Adrenal gland (tissue), 12 donors: Measurements from ENCODE around the gene TBC1D14. TPM values are rescaled to one million over a fixed set of nuclear protein-coding genes. Genes with fewer than 3 reads are reported as not detected.

ENCODE experiments used
- DNase-seq, 7 donors: peaks; one replicate each; pipeline ENCODE4 v3.0.0-alpha.2; 2019 to 2020
- H3K27ac ChIP-seq, 5 donors: fragments of 200-600 bp; sonication (generic) in 4 of 5; 1 replicate in 3 of 5; 2 replicates in 2 of 5; pipeline versions ENCODE4 v1.5.1 to v1.8.0; 2016 to 2020; ENCODE audit warnings: mild to moderate bottlenecking in 1 of 5
- H3K27me3 ChIP-seq: fragments of 200-600 bp; 2 replicates; pipeline ENCODE4 v1.8.0; 2021
- H3K36me3 ChIP-seq, 2 donors: fragments of 200-600 bp; replicated peaks in 1 of 2; 1 replicate in 1 of 2; 2 replicates in 1 of 2; pipeline versions ENCODE4 v1.5.1 to v1.8.0; 2018 to 2022
- H3K4me1 ChIP-seq, 2 donors: fragments of 200-600 bp; replicated peaks in 1 of 2; 1 replicate in 1 of 2; 2 replicates in 1 of 2; pipeline versions ENCODE4 v1.5.1 to v1.8.0; 2018 to 2021
- H3K4me3 ChIP-seq, 4 donors: fragments of 200-600 bp; sonication (generic) in 3 of 4; one replicate each; pipeline ENCODE4 v1.5.1; 2016 to 2018
- H3K9me3 ChIP-seq, 3 donors: fragments of 200-600 bp; sonication (generic) in 1 of 3; replicated peaks in 1 of 3; 1 replicate in 2 of 3; 2 replicates in 1 of 3; pipeline versions ENCODE4 v1.5.1 to v1.8.0; 2016 to 2021
- POLR2A ChIP-seq, 2 donors: fragments of 450-650 bp; IDR thresholded peaks; one replicate each; pipeline ENCODE4 v1.6.1; 2017; ENCODE audit warnings: antibody characterized with exemption in 2 of 2, mild to moderate bottlenecking in 2 of 2, moderate library complexity in 1 of 2
- WGBS, 4 donors: extraction: QIAGEN DNeasy Blood & Tissue Kit in 2 of 4; methylation state at CpG; one replicate each; pipeline versions ENCODE4 v1.1.5 to v1.1.7; 2013 to 2017; 5-methylcytosine and 5-hydroxymethylcytosine counted together
- intact Hi-C, 2 donors: fragments of 100-400 bp; cut with DNase I; formaldehyde crosslinking; loops; one replicate each; pipeline versions ENCODE4 v1.14.1 to v1.15.0; 2022 to 2023
- polyA plus RNA-seq, 3 donors: library from polyadenylated mRNA; stranded (reverse); fragments of 200-250 nt in 2 of 3; fragments of 350-450 nt in 1 of 3; fragmentation: Illumina TruSeq in 1 of 3; extraction: RNeasy Lipid Tissue Mini Kit (QIAGEN cat#74804) in 1 of 3; gene quantifications; one replicate each; pipeline ENCODE4 v1.2.3, GENCODE V29; 2013 to 2014
- total RNA-seq, 9 donors: library from RNA; depleted of rRNA in 4 of 9; stranded (reverse); fragments of >200 nt in 4 of 9; fragments of 120-200 nt in 1 of 9; fragmentation: NEBNext Ultra II Directional in 1 of 9; extraction: Animal tissue kit (Norgen Biotek cat#: 25700) in 1 of 9; gene quantifications; one replicate each; pipeline versions ENCODE4 v1.1.0 to v1.2.4, GENCODE V29; 2013 to 2023
- TF ChIP-seq, protein P1 (sequence below), 6 experiments: fragments of 450-650 bp in 4 of 6; fragments of 200-600 bp in 2 of 6; sonication (generic) in 1 of 6; IDR thresholded peaks; 1 replicate in 5 of 6; 2 replicates in 1 of 6; pipeline versions ENCODE4 v1.5.1 to v1.8.0; 2016 to 2021; ENCODE audit warnings: antibody characterized with exemption in 6 of 6, mild to moderate bottlenecking in 2 of 6, moderate library complexity in 1 of 6
- donor health status: healthy with polysubstance abuse.
- donor health status: Bipolar disorder and iron deficiency.
- donor health status: DM: yes; HTN: yes; CAD: no.
- donor health status: DM: no; HTN: no; CAD: no.
- donor health status: DM: no; HTN: no; CAD: no.
- donor health status: DM: yes; HTN: yes; CAD: no.

The TBC1D14 gene
- total and polyA plus RNA-seq, 12 donors: 24.9 to 110 (median 83.0) TPM

DNA sequence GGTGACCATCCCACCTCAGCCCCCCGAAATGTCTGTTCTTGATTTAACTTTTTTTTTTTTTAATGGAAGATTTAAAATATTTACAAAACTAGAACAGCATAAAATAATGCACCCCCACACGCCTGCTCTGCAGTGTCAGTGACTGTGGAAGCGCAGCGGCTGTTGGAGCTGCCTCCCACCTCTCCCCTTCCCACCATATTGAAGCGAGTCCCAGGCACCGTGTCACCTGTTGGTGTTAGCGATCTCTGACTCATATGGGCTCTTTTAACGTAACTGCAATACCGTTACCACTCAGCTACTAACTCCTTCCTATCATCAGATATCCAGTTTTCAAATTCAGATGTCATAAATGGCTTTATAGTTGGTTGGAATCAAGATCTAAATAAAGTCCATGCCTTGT, 116.5 kb downstream of the TBC1D14 start:
- intact Hi-C loops: no loop called here
- Histone ChIP-seq H3K4me3 (no peak overlapping the region), H3K4me1 (peaks cover 4 to 16% of the 10 kb centered on the region in 2 donors), H3K36me3 (peaks cover 0 to 71% of the 10 kb centered on the region in 2 donors), H3K9me3 (no peaks in the 10 kb centered on the region), H3K27me3 (no peaks in the 10 kb centered on the region), H3K27ac (no peak overlapping the region)
- 91 to 93% (median 93%) methylated on average over 9 of the region's 9 CpGs for WGBS, 4 donors
- no peak for DNase-seq
- TF ChIP-seq POLR2A (IDR thresholded peaks at IDR 0.05): no peak
- TF ChIP-seq, protein P1, sequence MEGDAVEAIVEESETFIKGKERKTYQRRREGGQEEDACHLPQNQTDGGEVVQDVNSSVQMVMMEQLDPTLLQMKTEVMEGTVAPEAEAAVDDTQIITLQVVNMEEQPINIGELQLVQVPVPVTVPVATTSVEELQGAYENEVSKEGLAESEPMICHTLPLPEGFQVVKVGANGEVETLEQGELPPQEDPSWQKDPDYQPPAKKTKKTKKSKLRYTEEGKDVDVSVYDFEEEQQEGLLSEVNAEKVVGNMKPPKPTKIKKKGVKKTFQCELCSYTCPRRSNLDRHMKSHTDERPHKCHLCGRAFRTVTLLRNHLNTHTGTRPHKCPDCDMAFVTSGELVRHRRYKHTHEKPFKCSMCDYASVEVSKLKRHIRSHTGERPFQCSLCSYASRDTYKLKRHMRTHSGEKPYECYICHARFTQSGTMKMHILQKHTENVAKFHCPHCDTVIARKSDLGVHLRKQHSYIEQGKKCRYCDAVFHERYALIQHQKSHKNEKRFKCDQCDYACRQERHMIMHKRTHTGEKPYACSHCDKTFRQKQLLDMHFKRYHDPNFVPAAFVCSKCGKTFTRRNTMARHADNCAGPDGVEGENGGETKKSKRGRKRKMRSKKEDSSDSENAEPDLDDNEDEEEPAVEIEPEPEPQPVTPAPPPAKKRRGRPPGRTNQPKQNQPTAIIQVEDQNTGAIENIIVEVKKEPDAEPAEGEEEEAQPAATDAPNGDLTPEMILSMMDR (IDR thresholded peaks at IDR 0.05): no peak

DNA sequence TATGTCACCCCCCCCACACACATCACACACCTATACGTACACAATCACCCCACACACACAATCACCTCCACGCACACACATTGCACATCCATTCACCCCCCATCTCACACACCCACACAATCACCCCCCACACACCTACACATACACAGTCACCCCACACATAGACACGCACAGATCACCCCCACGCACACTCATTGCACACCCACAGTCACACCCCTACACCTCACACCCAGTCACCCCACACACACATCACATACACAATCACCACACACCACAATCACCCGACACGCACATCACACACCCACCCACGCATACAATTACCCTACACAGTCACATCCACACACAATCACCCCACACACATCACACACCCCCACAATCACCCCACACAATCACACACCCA, 117.7 kb downstream of the TBC1D14 start:
- WGBS, 4 donors: 90 to 96% (median 94%) methylated on average over 7 of the region's 7 CpGs
- H3K36me3 ChIP-seq: peaks cover 0 to 77% of the 10 kb centered on the region in 2 donors
- TF ChIP-seq, protein P1 (IDR thresholded peaks at IDR 0.05): no peak
- TF ChIP-seq POLR2A (IDR thresholded peaks at IDR 0.05): no peak
- H3K4me3 ChIP-seq: no peak overlapping the region
- DNase-seq: no peak
- no peak overlapping the region for H3K27ac ChIP-seq
- H3K4me1 ChIP-seq: peaks cover 4 to 6% of the 10 kb centered on the region in 2 donors
- H3K9me3 ChIP-seq: no peaks in the 10 kb centered on the region
- intact Hi-C loops: no loop called here
- H3K27me3 ChIP-seq: no peaks in the 10 kb centered on the region

DNA sequence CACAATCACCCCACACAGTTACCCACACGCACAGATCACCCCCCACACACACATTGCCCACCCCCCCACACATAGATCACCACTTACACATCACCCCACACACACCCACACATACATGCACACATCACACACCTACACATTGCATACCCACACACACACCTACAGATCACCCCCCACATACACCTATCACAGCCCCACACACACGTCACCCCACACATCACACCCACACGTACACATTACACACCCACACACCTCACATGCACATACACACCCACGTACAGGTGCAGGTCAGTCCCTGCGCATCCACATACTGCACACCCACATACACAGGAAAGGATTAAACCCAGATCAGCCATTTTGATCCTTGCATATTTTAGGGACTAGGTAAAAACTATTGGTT, 118.3 kb downstream of the TBC1D14 start:
- 57 to 87% (median 68%) methylated on average over 5 of the region's 5 CpGs for WGBS, 4 donors
- Histone ChIP-seq H3K27me3 (no peaks in the 10 kb centered on the region), H3K4me3 (no peak overlapping the region), H3K9me3 (no peaks in the 10 kb centered on the region), H3K27ac (no peak overlapping the region), H3K4me1 (no peaks in the 10 kb centered on the region), H3K36me3 (peaks cover 0 to 75% of the 10 kb centered on the region in 2 donors)
- intact Hi-C loops: no loop called here
- DNase-seq: no peak
- TF ChIP-seq POLR2A (IDR thresholded peaks at IDR 0.05): no peak
- TF ChIP-seq, protein P1 (IDR thresholded peaks at IDR 0.05): no peak

DNA sequence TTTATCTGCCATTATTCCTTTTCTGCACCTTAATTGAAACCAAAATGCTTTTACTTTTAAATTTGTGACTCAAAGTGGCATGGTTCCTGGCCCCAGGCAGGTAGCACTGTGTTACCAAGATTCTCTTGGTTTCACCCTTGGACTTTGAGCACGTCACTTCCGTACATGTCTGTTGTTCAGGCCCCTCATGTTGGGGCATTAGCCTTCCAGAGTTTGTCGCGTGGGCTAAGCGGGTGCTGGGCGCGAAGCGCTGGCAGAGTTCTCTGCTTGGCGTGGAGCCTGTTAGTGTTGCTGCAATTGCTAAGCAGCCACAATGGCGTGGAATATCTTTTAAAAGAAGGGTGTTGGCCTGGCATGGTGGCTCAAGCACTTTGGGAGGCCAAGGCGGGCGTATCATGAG, 119.6 kb downstream of the TBC1D14 start:
- Histone ChIP-seq H3K4me1 (no peaks in the 10 kb centered on the region), H3K27me3 (no peaks in the 10 kb centered on the region), H3K4me3 (no peak overlapping the region), H3K36me3 (peaks cover 0 to 62% of the 10 kb centered on the region in 2 donors), H3K9me3 (no peaks in the 10 kb centered on the region), H3K27ac (no peak overlapping the region)
- intact Hi-C loops: no loop called here
- WGBS, 4 donors: 92 to 96% (median 95%) methylated on average over 12 of the region's 12 CpGs
- no peak for DNase-seq
- TF ChIP-seq, protein P1 (IDR thresholded peaks at IDR 0.05): no peak
- TF ChIP-seq POLR2A (IDR thresholded peaks at IDR 0.05): no peak
